ENCODE data around the gene WSCD1.

WSCD1 gene

DNA sequence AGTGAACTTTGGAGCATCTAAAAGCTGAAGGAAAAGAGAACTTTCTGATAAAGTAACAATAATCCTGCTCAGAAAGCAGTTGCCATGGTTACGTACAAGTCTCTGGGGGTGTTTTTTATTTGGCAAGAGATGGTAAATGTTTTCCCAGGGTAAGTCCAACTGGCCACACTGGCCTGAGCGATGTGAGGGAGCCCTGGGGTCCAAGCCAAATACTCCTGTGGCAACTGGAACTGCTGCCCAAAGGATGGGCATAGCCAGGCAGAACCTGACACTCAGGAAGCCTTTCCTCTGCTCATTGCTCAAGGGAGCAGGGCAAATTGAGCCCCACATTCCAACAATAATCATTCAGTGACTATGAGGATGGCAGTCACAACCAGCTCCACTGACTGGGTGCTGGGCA is 26.8 kb upstream of the WSCD1 start:
- no peak for DNase-seq (ENCODE audit: low read depth, low spot score)
- WGBS (ENCODE audit: insufficient coverage, insufficient read length): no CpG with 5 or more reads among the region's 2 CpGs
- Histone ChIP-seq H3K27ac (ENCODE audit: low read length) (no peak overlapping the region), H3K4me1 (ENCODE audit: control insufficient read depth, insufficient read depth, low read length) (0 out of 2 replicates have a peak, but pooled peaks cover 1% of the 10 kb centered on the region), H3K9me3 (ENCODE audit: control insufficient read depth, insufficient read depth, low read length) (no peaks in the 10 kb centered on the region), H3K4me3 (ENCODE audit: low read length) (no peak overlapping the region), H3K36me3 (ENCODE audit: control insufficient read depth, insufficient read depth, low read length) (no peaks in the 10 kb centered on the region), H3K27me3 (ENCODE audit: control insufficient read depth, insufficient read depth, low read length) (no peaks in the 10 kb centered on the region)

DNA sequence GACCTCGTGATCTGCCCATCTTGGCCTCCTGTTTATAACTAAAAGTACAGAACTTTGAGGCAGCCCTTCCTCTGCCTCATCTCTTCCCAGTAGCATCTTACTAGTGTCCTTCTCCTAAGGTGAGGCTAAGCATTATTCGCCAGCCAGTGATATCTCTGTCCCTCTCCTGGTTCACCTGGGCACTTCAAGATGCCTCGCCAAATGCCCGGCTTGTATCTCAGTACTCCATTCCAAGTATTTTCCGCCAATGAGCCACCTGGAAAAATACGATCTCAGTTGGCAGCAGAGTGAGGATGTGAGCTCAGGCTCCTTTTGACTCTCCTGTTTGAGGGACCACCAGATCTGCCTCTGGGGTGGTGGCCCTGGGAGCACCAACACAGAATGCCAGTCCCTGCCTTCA is 25.9 kb upstream of the WSCD1 start:
- Histone ChIP-seq H3K27ac (ENCODE audit: low read length) (no peak overlapping the region), H3K36me3 (ENCODE audit: control insufficient read depth, insufficient read depth, low read length) (no peaks in the 10 kb centered on the region), H3K4me3 (ENCODE audit: low read length) (no peak overlapping the region), H3K4me1 (ENCODE audit: control insufficient read depth, insufficient read depth, low read length) (0 out of 2 replicates have a peak, but pooled peaks cover 1% of the 10 kb centered on the region), H3K9me3 (ENCODE audit: control insufficient read depth, insufficient read depth, low read length) (no peaks in the 10 kb centered on the region), H3K27me3 (ENCODE audit: control insufficient read depth, insufficient read depth, low read length) (no peaks in the 10 kb centered on the region)
- DNase-seq (ENCODE audit: low read depth, low spot score): no peak
- WGBS (ENCODE audit: insufficient coverage, insufficient read length): no CpG with 5 or more reads among the region's 6 CpGs

DNA sequence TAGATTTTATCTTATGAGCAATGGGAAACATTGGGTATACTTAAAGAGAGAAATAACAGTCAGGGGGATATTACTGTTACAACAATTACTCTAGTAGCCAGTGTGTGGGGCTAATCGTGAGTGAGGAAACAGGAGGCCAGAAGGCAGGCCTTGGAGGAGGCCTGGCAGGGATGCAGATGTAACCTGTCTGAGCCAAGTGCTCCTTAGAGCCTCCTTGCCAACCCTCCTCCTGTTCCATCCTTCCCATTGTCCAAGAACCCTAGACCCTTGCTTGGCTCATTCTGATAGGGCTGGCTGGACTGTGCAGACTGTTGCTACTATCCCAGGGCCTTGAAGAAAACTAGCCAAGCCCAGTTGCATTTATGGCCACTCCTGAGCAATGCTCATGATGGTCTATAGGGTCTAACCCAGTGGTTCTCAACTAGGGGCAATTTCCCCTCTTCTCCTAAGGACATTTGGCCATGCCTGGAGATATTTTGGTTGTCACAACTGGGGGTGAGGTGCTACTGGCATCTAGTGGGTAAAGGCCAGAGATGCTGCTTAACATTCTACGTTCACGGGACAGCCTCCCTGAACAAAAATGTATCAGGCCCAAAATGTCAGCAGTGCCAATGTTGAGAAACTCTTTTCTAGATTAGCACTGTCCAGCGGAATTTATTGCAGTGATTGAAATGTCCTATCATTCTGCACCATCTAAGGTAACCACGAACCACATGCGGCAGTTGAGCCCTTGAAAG is 24.4 kb upstream of the WSCD1 start:
- no CpG with 5 or more reads among the region's 6 CpGs for WGBS (ENCODE audit: insufficient coverage, insufficient read length)
- no peaks in the 10 kb centered on the region for H3K9me3 ChIP-seq (ENCODE audit: control insufficient read depth, insufficient read depth, low read length)
- no peak for DNase-seq (ENCODE audit: low read depth, low spot score)
- no peaks in the 10 kb centered on the region for H3K27me3 ChIP-seq (ENCODE audit: control insufficient read depth, insufficient read depth, low read length)
- 0 out of 2 replicates have a peak, but pooled peaks cover 1% of the 10 kb centered on the region for H3K4me1 ChIP-seq (ENCODE audit: control insufficient read depth, insufficient read depth, low read length)
- no peak overlapping the region for H3K4me3 ChIP-seq (ENCODE audit: low read length)
- H3K36me3 ChIP-seq (ENCODE audit: control insufficient read depth, insufficient read depth, low read length): no peaks in the 10 kb centered on the region
- H3K27ac ChIP-seq (ENCODE audit: low read length): no peak overlapping the region

DNA sequence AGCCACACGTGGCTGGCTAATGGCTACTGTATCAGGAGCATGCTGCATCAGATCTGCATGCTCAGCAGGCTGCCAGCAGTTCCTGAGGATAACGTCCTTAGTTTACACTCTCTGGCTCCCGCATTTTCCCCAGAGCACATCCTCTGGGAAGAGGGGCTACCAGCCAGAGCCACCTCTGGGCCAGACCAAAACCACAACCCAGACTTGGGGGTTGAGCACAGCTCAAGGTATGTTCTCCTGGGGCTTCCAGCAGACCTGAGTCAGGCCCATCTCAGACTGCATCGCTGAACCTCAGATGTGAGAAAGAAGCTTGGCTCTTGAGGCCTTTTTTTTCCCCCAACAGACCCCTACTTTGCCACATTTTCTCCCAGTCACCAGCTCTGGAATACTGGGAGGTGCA is 23.7 kb upstream of the WSCD1 start:
- Histone ChIP-seq H3K4me3 (ENCODE audit: low read length) (no peak overlapping the region), H3K36me3 (ENCODE audit: control insufficient read depth, insufficient read depth, low read length) (no peaks in the 10 kb centered on the region), H3K27me3 (ENCODE audit: control insufficient read depth, insufficient read depth, low read length) (no peaks in the 10 kb centered on the region; the same call in 1 of the 2 replicates), H3K4me1 (ENCODE audit: control insufficient read depth, insufficient read depth, low read length) (0 out of 2 replicates have a peak, but pooled peaks cover 1% of the 10 kb centered on the region), H3K9me3 (ENCODE audit: control insufficient read depth, insufficient read depth, low read length) (no peaks in the 10 kb centered on the region), H3K27ac (ENCODE audit: low read length) (no peak overlapping the region)
- no CpG with 5 or more reads among the region's 4 CpGs for WGBS (ENCODE audit: insufficient coverage, insufficient read length)
- no peak for DNase-seq (ENCODE audit: low read depth, low spot score)

DNA sequence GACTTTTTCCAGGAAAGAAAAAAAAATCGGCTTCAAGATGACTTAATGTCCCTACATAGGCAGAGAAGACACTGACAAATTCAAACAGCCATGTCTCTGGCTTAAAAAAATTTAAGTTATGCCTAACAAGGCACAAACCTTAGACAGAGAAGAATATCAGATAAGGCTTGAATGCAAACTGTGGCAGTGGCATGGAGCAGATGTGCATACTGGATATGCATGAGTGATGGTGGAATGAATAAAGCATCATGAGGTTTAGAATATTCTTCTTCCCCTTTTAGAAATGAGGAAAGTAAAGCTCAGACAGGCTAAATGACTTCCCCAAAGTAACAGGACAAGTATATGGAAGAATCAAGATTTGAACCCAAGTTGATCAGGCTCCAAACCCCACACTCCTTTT is 23.2 kb upstream of the WSCD1 start:
- no CpG with 5 or more reads among the region's 1 CpG for WGBS (ENCODE audit: insufficient coverage, insufficient read length)

DNA sequence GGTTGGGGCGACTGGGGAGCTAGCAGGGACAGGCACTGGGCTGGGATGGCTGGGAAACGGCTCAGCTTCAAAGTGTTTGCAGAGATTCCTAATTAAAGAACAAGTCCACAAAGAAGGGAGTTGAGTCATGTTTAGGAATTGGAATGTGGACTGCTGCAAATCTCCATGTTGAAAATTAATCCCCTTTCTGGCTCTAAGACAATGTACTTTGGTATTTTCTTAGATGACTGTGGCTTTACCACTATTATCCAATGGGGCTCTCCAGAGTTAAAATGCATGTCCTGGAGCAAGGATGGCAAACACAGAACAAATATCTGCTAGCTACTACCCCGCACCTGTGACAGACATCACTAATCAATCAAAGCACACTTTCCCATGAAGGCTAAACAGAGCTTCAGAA is 22.2 kb upstream of the WSCD1 start:
- H3K36me3 ChIP-seq (ENCODE audit: control insufficient read depth, insufficient read depth, low read length): no peaks in the 10 kb centered on the region
- DNase-seq (ENCODE audit: low read depth, low spot score): no peak
- no CpG with 5 or more reads among the region's 3 CpGs for WGBS (ENCODE audit: insufficient coverage, insufficient read length)
- H3K9me3 ChIP-seq (ENCODE audit: control insufficient read depth, insufficient read depth, low read length): no peaks in the 10 kb centered on the region
- no peak overlapping the region for H3K4me3 ChIP-seq (ENCODE audit: low read length)
- 0 out of 2 replicates have a peak, but pooled peaks cover 1% of the 10 kb centered on the region for H3K4me1 ChIP-seq (ENCODE audit: control insufficient read depth, insufficient read depth, low read length)
- no peaks in the 10 kb centered on the region; the same call in 1 of the 2 replicates for H3K27me3 ChIP-seq (ENCODE audit: control insufficient read depth, insufficient read depth, low read length)
- no peak overlapping the region for H3K27ac ChIP-seq (ENCODE audit: low read length)

More for the DNA sequence above, 23.2 kb upstream of the WSCD1 start:
- Histone ChIP-seq H3K9me3 (ENCODE audit: control insufficient read depth, insufficient read depth, low read length) (no peaks in the 10 kb centered on the region), H3K27ac (ENCODE audit: low read length) (no peak overlapping the region), H3K27me3 (ENCODE audit: control insufficient read depth, insufficient read depth, low read length) (no peaks in the 10 kb centered on the region; the same call in 1 of the 2 replicates), H3K4me3 (ENCODE audit: low read length) (no peak overlapping the region), H3K4me1 (ENCODE audit: control insufficient read depth, insufficient read depth, low read length) (0 out of 2 replicates have a peak, but pooled peaks cover 1% of the 10 kb centered on the region), H3K36me3 (ENCODE audit: control insufficient read depth, insufficient read depth, low read length) (no peaks in the 10 kb centered on the region)
- no peak for DNase-seq (ENCODE audit: low read depth, low spot score)

DNA sequence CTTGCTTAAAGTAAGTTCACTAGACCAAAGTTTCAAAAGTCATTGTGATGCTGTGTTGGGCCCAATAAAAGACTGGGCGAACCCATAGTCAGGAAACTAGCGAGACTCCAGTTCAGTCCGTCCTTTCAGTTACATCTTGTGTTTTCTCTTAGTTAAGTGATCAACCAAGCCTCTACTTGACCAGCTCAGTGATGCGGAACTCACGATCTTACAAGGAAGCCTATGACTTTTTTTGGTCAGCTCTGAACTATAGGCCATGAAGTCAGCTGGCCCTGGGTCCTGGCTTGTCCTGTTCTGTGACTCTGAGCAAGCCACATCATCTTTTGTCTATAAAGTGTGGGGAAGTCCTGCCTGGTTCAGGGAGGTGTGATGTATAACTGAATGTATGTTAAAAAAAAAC is 21.7 kb upstream of the WSCD1 start:
- Histone ChIP-seq H3K9me3 (ENCODE audit: control insufficient read depth, insufficient read depth, low read length) (no peaks in the 10 kb centered on the region), H3K4me3 (ENCODE audit: low read length) (no peak overlapping the region), H3K27me3 (ENCODE audit: control insufficient read depth, insufficient read depth, low read length) (no peaks in the 10 kb centered on the region; the same call in 1 of the 2 replicates), H3K27ac (ENCODE audit: low read length) (no peak overlapping the region), H3K36me3 (ENCODE audit: control insufficient read depth, insufficient read depth, low read length) (no peaks in the 10 kb centered on the region), H3K4me1 (ENCODE audit: control insufficient read depth, insufficient read depth, low read length) (0 out of 2 replicates have a peak, but pooled peaks cover 1% of the 10 kb centered on the region)
- no peak for DNase-seq (ENCODE audit: low read depth, low spot score)
- no CpG with 5 or more reads among the region's 5 CpGs for WGBS (ENCODE audit: insufficient coverage, insufficient read length)

DNA sequence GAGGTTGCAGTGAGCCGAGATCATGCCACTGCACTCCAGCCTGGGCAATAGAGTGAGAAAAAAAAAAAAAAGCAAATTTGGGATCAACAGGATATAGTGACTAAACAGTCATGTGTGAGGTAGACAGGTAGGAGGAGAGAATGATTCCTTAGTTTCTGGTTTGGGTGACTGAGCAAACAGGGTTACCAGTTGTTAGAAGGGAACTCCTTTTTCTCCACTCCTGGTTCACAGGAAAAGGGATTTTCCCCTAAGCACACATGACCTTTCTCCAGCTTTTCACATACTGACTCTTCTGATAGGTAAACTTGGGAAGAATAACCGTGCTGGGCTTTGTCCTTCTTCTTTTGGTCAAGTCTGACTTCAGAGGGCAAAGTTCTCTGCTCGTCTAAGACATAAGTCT is 17.3 kb upstream of the WSCD1 start:
- Histone ChIP-seq H3K9me3 (ENCODE audit: control insufficient read depth, insufficient read depth, low read length) (no peaks in the 10 kb centered on the region), H3K27ac (ENCODE audit: low read length) (no peak overlapping the region), H3K27me3 (ENCODE audit: control insufficient read depth, insufficient read depth, low read length) (no peaks in the 10 kb centered on the region; the same call in 1 of the 2 replicates), H3K4me1 (ENCODE audit: control insufficient read depth, insufficient read depth, low read length) (no peaks in the 10 kb centered on the region), H3K36me3 (ENCODE audit: control insufficient read depth, insufficient read depth, low read length) (no peaks in the 10 kb centered on the region), H3K4me3 (ENCODE audit: low read length) (no peak overlapping the region)
- no CpG with 5 or more reads among the region's 3 CpGs for WGBS (ENCODE audit: insufficient coverage, insufficient read length)
- no peak for DNase-seq (ENCODE audit: low read depth, low spot score)

DNA sequence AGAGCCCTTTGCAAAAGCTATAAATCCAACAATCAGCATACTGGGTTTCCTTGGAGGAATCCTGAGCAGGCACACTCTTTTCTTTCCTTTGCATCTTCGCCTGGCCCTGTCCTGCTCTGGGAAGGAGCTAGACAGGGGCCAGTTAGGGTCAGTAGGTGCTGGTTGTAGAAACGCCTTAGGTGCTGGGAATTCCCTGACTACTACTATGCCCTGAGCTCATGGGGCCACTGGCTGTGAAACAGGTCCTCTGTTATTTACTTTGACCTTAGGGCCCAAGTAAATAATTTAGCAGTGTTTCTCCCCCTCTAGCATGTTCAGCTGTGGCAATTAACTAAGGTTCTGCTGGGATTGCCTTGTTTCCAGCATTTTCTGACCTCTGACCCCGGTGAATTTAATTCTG is 15.8 kb upstream of the WSCD1 start:
- Histone ChIP-seq H3K4me1 (ENCODE audit: control insufficient read depth, insufficient read depth, low read length) (no peaks in the 10 kb centered on the region), H3K9me3 (ENCODE audit: control insufficient read depth, insufficient read depth, low read length) (no peaks in the 10 kb centered on the region), H3K27ac (ENCODE audit: low read length) (no peak overlapping the region), H3K36me3 (ENCODE audit: control insufficient read depth, insufficient read depth, low read length) (no peaks in the 10 kb centered on the region), H3K4me3 (ENCODE audit: low read length) (no peak overlapping the region), H3K27me3 (ENCODE audit: control insufficient read depth, insufficient read depth, low read length) (no peaks in the 10 kb centered on the region; the same call in 1 of the 2 replicates)
- DNase-seq (ENCODE audit: low read depth, low spot score): no peak
- no CpG with 5 or more reads among the region's 3 CpGs for WGBS (ENCODE audit: insufficient coverage, insufficient read length)

DNA sequence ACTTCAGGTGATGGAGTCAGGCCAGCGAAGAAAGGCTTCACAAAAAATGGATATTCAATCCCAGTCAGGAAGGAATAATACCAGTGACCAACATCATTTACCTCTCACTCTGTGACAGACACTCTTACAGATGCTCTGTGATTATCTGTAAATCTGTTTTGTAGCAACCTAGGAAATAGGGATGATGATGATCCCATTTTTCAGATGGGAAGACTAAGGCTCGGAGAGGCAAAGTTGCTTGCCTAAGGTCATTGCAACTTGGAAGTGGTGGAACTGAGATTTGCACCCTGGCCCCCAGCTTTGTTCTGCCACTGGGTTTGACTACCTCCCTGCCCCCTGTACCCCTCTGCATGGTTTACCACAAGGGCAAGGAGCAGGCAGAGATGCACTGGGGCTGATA is 14.1 kb upstream of the WSCD1 start:
- WGBS (ENCODE audit: insufficient coverage, insufficient read length): no CpG with 5 or more reads among the region's 2 CpGs
- Histone ChIP-seq H3K4me3 (ENCODE audit: low read length) (no peak overlapping the region), H3K9me3 (ENCODE audit: control insufficient read depth, insufficient read depth, low read length) (no peaks in the 10 kb centered on the region), H3K27ac (ENCODE audit: low read length) (no peak overlapping the region), H3K36me3 (ENCODE audit: control insufficient read depth, insufficient read depth, low read length) (no peaks in the 10 kb centered on the region), H3K4me1 (ENCODE audit: control insufficient read depth, insufficient read depth, low read length) (no peaks in the 10 kb centered on the region), H3K27me3 (ENCODE audit: control insufficient read depth, insufficient read depth, low read length) (no peaks in the 10 kb centered on the region; the same call in 1 of the 2 replicates)
- no peak for DNase-seq (ENCODE audit: low read depth, low spot score)

DNA sequence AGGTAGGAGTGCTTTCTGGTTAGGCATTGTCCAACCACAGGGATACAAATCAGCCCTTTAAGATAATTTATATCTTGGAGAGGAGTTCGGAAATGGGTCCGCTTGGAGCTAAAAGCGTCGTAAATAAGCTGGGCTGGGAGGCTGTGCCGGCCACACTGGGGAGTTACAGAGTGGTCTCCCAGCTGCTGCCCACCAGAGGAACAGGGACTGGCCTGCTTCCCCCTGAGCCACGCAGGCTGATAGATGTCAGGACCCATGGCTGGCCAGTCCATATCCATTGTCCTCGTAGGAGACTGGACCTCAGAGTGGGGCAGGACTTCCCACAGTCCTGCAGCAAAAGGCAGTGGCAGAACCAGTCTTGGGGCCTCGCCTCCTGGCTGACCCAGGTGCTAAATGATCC is 12.6 kb upstream of the WSCD1 start:
- H3K27me3 ChIP-seq (ENCODE audit: control insufficient read depth, insufficient read depth, low read length): no peaks in the 10 kb centered on the region
- WGBS (ENCODE audit: insufficient coverage, insufficient read length): no CpG with 5 or more reads among the region's 8 CpGs
- H3K4me3 ChIP-seq (ENCODE audit: low read length): no peak overlapping the region

More for the DNA sequence above, 12.6 kb upstream of the WSCD1 start:
- Histone ChIP-seq H3K9me3 (ENCODE audit: control insufficient read depth, insufficient read depth, low read length) (no peaks in the 10 kb centered on the region), H3K4me1 (ENCODE audit: control insufficient read depth, insufficient read depth, low read length) (no peaks in the 10 kb centered on the region), H3K36me3 (ENCODE audit: control insufficient read depth, insufficient read depth, low read length) (no peaks in the 10 kb centered on the region), H3K27ac (ENCODE audit: low read length) (no peak overlapping the region)
- DNase-seq (ENCODE audit: low read depth, low spot score): no peak
